ENCODE results near the gene SEC11A.

The SEC11A gene

DNA sequence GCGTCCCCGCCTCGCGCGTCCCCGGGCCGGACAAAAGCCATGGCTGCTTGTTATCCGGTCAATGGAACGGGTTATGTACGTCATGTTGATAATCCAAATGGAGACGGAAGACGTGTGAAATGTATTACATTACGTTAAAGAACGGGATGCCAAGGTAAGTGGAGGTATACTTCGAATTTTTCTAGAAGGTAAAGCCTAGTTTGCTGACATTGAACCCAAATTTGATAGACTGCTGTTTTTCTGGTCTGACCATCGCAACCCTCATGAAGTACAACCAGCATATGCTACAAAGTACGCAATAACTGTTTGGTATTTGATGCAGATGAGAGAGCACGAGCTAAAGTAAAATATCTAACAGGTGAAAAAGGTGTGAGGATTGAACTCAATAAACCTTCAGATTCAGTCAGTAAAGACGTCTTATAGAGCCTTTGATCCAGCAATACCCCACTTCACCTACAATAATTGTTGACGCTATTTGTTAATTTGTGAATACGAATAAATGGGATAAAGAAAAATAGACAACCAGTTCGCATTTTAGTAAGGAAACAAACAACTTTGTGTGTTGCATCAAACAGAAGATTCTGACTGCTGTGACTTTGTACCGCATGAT lies 81.6 kb downstream of the SEC11A start:
- no peak for DNase-seq

DNA sequence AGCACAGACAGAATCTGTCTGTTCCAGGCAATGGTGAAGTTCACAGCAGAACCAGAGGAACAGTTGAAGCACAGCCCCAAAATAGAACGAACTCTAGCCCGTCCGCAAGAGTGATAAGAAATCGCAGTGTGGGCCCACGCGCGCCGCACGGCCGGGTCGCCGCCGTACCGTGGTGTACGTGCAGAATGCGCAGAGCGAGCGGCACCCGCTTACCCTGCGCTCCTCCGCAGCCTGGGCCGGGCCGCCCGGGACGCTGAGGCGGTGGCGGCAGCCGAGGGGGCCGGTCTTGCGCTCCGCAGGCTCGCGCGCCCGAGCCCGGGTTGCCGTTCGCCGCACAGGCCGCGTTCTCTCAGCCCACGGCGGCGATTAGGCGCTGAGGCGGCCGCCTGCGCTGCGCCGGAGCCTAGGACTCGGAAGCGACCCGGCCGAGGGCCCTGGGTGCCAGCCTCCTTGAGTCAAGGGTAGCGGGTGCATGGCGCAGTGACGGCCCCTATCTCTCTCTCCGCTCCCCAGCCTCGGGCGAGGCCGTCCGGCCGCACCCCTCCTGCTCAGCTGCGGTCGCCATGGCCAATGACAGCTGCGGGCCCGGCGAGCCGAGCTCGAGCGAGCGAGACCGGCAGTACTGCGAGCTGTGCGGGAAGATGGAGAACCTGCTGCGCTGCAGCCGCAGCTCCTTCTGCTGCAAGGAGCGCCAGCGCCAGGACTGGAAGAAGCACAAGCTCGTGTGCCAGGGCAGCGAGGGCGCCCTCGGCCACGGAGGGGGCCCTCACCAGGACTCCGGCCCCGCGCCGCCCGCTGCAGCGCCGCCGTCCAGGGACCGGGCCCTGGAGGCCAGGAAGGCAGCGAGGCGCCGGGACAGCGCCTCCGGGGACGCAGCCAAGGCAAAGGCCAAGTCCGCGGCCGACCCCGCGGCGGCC lies 82.4 kb downstream of the SEC11A start:
- DNase-seq, result peak; percentile 68

DNA sequence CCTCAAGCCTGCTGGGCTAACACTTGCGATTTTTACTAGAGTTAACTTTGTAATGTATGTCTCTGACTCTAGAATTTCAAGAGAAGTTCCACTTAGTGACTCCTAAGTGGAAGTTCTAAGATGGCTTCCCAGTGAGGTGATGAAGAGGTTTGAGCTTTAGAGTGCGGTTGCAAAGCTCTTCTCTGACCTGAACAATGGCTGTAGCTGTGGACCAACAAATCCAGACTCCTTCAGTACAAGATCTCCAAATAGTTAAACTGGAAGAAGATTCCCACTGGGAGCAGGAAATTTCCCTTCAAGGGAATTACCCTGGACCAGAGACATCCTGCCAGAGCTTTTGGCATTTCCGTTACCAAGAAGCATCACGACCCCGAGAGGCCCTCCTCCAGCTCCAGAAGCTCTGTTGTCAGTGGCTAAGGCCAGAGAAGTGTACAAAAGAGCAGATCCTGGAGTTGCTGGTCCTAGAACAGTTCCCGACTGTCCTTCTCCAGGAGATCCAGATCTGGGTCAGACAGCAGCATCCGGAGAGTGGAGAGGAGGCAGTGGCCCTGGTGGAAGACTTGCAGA lies 84.2 kb downstream of the SEC11A start:
- no peak for DNase-seq

DNA sequence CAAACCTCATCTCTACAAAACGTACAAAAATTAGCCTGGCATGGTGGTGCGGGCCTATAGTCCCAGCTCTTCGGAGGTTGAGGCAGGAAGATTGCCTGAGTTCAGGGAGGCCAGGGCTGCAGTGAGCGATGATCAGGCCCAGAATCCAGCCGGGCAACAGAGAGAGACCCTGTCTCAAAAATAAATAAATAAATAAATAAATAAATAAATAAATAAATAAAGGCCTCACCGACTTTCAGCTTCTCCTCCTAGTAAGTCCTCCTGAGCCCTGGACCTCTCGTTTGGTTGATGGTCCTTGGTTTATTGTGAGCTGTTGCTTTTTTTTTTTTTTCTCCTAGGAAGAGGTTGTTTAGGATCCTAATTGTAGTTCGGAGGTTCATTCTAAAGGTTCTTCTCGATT lies 86.9 kb downstream of the SEC11A start:
- DNase-seq, result no peak

DNA sequence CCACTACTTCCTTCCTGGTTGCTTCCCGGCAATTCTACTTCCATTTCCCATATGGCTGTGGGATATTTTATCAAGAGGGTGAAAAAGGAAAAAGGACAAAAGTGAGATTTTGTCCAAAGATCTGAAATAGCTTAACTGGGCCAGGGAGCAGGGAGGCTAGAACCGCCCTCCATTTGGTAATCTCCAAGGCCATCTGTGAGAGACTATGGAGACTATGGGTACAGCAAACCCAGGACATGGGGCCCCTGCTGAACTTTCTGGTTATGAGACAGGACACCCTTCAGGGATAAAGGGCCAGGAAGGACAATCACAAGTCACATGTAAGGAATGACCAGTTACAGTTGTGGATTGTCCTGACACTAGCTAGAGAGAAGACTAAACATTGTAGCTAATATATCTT lies 90.8 kb downstream of the SEC11A start:
- DNase-seq, result no peak

DNA sequence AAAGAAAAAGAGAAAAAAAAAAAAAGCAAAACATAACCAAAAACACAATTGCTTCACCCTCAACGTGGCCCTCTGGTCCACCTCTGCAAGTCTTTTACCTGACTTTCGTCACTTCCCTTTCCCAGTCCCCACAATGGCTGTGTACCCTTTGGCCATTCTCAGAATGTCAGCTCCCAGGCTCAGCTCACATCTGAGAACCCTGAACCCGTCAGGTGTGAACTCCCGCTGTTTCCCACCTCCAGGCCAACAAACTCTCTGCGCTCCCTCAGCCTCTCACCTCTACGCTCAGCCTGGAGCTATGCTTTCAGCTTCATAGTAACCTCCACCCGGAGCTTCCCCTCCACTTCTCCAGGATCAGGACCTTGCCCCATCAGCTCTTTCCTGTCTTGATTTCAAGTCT lies 91.6 kb downstream of the SEC11A start:
- DNase-seq, result no peak

DNA sequence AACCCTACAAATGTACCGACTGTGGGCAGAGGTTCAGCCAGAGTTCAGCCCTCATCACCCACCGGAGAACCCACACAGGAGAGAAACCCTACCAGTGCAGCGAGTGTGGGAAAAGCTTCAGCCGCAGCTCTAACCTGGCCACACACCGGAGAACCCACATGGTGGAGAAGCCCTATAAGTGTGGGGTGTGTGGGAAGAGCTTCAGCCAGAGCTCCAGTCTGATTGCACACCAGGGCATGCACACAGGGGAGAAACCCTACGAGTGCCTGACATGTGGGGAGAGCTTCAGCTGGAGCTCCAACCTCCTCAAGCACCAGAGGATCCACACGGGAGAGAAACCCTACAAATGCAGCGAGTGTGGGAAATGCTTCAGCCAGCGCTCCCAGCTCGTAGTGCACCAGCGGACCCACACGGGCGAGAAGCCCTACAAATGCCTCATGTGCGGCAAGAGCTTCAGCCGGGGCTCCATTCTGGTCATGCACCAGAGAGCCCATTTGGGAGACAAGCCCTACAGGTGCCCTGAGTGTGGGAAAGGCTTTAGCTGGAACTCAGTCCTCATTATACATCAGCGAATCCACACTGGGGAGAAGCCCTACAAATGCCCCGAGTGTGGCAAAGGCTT lies 94.5 kb downstream of the SEC11A start:
- DNase-seq, result no peak

DNA sequence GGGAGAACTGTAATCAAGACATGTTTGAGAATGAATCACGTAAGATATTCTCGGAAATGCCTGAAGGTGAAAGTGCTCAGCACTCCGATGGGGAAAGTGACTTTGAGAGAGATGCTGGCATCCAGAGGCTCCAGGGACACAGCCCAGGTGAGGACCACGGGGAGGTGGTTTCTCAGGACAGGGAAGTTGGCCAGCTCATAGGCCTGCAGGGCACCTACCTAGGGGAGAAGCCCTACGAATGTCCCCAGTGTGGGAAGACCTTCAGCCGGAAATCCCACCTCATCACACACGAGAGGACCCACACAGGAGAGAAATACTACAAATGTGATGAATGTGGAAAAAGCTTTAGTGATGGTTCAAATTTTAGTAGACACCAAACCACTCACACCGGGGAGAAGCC lies 95.3 kb downstream of the SEC11A start:
- DNase-seq, result no peak
